Hepatic stellate cell (primary cell): ENCODE results near the gene CILP.
"Not testable (repeated sequence)": the region's sequence is repeated elsewhere in the genome, so short reads cannot be mapped to it uniquely, and the experiment has no call there.

Experiments used
- DNase-seq: peaks from one replicate; pipeline ENCODE4 v3.0.0; 2011; ENCODE audit warnings: low spot score

Gene CILP

GRCh38 chr15:65210770-65211481, at the start of gene CILP:
Gene CILP, minus strand, starts transcription at chr15:65211473. Its CDS starts 1,718 bp downstream, at chr15:65209755.
- no peak for DNase-seq

DNA sequence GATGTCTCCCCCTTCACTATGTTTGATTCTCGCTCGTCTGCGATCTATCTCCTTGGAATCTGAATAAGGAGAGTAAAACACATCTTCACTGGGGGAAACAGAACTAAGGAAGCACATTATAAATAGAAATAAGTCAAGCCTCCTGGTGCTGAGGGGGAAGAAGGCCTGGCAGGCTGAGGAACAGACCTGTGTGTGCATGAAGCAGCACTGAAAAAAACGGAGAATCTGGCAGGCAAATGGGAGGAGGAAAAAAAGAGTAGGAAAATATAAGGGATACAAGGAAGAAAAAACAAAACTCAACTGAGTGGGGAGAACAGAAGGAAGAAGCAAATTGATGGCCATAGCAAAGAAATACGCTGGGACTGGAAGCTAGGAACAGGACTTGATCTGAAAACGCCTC, 49.7 kb upstream of the CILP start:
- no peak for DNase-seq

DNA sequence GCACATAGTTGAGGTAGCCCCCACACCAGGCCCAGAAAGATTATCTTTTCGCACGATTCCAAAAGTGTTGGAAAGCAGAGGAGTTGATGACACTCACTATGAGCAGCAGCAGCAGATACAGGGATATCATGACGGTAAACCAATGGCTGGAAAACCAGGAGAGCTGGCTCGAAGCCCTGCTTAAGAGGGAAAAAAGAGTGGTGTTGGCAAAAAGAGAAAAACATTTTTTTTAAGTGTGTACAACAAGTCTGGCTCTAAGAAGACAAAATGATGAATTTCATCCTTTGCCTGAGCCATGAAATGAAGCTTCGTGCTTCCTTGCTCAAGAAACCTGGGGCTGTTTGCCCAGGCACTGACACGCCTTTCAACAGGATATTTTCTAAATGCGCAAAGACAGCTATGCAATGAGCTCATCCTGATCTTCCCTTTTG, 48.1 kb upstream of the CILP start:
- no peak for DNase-seq

DNA sequence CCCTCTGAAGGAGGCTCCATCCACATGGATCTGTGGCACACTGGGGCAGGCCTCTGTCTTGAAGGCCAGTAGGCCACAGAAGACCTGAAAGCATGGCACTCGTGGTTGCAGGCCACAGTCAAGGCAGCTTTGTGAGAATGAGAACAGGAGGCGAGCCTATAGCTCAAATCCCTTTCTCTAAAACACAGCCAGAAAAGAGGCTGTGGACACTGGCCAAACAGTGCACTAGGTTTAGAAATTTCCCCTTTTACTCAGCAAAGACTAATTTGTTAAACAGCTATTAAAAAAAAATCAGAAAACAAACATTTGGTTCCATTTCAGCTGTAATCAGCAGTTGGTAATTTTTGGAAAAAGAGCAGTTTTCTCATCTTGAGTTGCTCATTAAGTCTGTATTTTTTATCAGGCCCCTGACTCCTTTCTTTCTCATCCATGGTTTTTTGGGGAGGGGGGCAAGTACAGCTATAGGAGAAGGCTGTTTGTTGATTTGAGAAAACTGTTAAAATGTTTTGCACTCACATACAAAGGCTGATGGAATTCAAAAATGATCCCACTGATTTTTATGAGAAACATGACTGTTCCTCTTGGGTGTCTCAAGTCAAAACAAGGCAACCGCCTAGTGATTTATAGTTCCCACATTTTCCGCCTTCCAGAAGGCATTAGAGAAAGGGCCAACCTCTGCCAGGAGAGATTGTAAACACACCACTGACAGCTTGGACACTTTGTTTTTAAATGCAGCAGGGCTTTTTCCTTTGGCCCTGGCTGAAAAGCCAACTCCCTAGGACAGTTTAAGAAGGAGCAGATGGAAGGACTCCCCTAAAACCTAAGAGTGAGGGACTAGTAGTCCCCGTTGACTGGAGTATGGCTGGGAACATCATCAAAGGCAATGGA, 47.3 kb upstream of the CILP start:
- no peak for DNase-seq

DNA sequence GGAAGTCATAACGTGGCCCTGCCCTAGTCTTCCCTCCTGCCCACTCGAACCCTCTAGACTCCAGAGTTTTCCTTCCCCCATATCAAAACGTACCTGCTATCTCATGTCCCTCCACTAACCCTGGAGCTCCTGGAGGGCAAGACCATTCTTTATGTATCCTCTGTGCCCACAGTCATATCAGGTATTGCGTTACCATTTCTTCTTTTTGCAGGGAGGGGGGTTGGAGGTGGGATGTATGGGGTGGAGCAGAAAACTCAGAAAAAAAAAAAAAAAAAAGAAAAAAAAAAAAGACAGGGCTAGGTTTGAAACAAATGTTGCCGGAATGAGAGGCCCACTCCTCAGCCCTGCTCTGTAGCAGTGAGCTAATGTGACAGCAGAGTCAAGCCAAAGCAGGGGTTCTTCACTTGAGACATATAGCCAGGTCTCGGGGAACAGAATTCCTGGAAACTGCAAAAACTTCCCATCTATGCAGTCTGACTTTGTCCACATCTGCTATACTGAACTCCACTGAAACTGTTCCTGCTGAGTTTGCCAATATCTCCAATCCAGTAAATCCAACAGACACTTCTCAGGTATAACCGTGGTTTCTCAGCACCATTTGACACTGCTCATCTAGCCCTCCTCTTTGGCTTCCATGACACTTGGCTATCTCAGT, 44.3 kb upstream of the CILP start:
- DNase-seq = no peak

DNA sequence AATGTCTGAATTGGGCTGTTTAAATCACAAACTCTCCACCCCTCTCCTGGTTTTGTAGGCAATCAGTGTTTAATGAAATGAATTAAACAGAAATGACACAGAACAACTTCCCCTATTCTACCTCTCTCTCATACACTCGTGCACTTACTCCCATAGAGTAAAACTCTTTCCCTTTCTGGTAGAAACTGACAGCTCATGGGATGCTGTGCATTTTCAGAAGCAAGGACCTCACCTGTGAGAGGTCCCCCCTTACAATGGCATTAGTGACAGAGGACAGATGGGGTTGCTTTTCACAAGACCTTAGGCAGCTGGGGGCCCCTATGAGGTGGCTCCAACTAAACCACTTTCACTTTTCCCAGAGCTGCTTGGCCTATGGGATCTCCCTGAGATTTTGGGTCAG, 43.5 kb upstream of the CILP start:
- peak; percentile 26 for DNase-seq

DNA sequence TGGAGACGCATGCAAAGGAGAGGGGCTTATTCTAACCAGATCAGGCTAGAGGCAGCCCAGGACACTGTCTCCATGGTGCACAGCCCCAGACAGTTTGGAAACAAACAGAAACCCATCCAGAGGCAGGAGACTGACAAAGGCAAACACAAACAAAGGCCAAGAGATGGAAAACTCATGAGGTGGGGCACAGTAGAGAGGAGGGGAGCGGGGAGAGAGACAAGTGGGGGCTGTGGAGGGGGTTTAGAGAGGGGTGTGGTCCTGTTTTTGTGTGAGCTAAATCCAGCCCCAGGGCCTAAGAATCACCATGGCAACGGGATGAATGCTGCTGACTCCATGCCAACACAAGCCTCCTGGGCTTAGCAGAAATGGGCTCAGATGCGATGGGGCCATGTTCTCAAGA, 43.1 kb upstream of the CILP start:
- no peak for DNase-seq

- no peak for DNase-seq
Observed at GRCh38 chr15:65249641-65250040, 38.4 kb upstream of the CILP start.

- DNase-seq = no peak
Observed at GRCh38 chr15:65248511-65249255, 37.4 kb upstream of the CILP start.

DNA sequence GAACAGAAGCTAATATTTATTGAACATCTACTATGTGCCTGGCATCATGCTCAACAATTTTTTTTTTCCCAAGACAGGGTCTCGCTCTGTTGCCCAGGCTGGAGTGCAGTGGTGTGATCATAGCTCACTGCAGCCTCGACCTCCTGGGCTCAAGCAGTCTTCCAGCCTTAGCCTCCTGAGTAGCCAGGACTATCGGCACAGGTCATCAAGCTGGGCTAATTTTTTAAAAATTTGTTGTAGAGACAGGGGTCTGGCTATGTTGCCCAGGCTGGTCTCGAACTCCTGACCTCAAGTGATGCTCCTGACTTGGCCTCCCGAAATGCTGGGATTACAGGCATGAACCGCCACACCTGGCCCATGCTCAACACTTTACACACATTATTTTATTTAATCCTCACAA, 35.7 kb upstream of the CILP start:
- no peak for DNase-seq

GRCh38 chr15:65246026-65246714, 34.9 kb upstream of the CILP start:
- DNase-seq = no peak

DNA sequence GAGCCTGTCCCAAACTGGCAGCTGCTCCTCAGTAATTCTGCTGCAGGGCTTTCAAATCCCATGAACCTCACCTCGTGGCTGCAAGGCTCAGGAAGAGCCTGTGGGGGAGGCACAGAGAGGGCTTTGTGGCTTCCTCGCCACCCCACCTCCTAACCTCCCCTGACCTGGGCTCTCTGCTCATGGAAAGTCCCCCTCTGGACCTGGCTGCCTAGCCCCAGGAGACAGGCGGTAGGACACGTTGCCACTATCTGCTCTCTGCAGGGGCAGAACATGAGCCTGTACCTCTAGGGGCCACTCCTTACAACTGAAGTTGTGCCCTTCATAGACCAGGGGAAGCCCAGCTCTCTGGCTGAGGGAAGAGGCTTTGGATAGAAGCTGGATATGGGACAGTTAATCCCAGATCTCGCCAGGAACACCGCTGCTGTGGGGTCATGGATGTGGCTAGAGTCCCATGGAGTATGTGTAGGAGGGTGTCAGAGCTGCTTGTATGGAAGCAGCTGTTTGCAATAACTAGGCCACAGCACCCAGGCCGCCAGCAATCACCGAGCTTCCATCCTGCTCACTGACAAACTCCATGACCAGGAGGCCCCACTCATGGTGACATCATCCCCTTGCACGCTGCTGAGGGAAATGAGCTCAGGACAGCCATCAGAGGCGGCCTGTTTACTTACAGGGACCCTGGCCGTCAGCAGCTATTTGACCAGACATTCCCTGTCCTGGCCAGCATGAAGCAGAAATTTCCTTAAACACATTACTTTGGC, 34.0 kb upstream of the CILP start:
- peak; percentile 68 for DNase-seq

- no peak for DNase-seq
Observed at GRCh38 chr15:65244638-65245037, 33.4 kb upstream of the CILP start.

- DNase-seq = not testable (repeated sequence)
Observed at GRCh38 chr15:65236443-65236842, 25.2 kb upstream of the CILP start.

DNA sequence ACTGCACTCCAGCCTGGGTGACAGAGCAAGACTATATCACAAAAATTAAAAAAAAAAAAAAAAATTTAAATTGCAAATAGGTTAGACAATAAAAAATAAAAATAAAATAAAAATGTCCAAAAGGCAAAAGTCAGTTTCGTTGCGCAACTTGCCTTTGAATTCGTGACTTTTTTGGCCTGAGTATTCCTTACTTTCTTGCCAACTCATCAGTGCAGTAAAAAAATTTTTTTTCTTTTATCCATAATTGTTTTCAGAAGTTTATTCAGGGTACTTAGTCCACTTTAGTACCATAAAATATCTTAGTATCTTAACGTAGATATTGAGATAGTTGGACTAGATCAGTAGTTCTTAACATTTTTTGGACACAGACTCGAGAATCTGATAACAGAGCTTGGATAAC, 22.4 kb upstream of the CILP start:
- no peak for DNase-seq

DNA sequence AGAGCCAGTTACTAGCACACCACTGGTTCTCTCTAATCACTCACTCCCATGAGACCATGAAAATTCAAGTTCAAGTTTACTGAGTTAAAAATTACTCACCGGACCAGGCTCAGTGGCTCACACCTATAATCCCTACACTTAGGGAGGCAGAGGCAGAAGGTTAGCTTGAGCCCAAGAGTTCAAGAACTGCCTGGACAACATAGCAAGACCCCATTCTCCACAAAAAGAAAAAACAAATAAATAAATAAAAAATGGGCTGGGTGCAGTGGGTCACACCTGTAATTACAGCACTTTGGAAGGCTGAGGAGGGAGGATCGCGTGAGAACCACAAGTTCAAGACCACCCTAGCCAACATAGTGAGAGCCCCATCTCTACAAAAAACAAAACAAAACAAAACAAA, 21.2 kb upstream of the CILP start:
- DNase-seq = no peak

- no peak for DNase-seq
Observed at GRCh38 chr15:65231306-65231705, 20.0 kb upstream of the CILP start.

DNA sequence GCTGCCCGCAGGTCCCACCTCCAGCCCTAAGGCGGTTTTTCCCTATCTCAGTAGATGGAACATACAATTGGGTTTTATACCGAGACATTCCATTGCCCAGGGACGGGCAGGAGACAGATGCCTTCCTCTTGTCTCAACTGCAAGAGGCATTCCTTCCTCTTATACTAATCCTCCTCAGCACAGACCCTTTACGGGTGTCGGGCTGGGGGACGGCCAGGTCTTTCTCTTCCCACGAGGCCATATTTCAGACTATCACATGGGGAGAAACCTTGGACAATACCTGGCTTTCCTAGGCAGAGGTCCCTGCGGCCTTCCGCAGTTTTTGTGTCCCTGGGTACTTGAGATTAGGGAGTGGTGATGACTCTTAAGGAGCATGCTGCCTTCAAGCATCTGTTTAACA, 15.6 kb upstream of the CILP start:
- not testable (repeated sequence) for DNase-seq

DNA sequence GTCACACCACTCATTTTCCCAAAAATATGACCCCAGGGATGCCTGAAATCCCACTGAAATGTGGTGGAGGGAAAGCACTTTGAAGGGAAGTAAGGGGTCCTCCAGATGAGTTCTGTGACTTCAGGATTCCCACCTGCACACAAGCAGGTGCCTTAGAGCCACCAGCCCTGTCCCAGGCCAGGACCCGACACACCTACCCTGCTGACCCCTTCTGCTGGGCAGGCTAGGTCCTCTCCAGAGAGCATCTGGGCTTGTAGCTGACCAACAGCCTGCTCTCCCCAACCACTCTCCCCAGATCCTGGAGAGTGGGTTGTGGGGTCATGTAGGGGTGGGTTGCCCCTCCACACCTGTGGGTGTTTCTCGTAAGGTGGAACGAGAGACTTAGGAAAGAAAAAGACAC, 14.9 kb upstream of the CILP start:
- no peak for DNase-seq

GRCh38 chr15:65223996-65224395, 12.7 kb upstream of the CILP start:
- no peak for DNase-seq

DNA sequence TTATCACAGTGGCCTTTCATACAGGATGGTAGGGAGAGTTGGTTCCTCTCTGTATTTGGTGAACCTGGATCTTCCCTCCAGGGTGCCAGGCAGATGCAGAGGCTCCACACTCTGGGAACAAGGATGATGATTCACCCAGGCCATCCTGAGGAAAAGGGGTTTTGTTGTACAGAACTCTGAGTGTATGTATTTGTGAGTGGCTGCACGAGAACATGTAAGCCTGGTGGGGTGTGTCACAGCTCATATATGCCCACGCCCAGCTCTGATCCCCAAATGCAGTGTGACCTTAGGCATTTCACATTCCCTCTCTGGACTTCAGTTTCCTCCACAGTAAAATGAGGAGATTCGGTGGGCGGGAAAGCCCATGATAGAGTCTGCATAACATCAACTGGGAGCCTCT, 11.6 kb upstream of the CILP start:
- DNase-seq = no peak
